ENCODE measurements around the gene HS3ST5. TPM values are rescaled to one million over a fixed set of nuclear protein-coding genes. Genes with fewer than 3 reads are reported as not detected.

The HS3ST5 gene, protein sequence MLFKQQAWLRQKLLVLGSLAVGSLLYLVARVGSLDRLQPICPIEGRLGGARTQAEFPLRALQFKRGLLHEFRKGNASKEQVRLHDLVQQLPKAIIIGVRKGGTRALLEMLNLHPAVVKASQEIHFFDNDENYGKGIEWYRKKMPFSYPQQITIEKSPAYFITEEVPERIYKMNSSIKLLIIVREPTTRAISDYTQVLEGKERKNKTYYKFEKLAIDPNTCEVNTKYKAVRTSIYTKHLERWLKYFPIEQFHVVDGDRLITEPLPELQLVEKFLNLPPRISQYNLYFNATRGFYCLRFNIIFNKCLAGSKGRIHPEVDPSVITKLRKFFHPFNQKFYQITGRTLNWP
- total RNA-seq: not detected in 2 replicates

- intact Hi-C loops (cut with micrococcal nuclease): no loop called here
These were observed at the start of gene HS3ST5 for GRCh38 chr6:114342826-114343781. Gene HS3ST5 (minus strand): TSS chr6:114343023. CDS start chr6:114062845, 280,178 bp downstream.

GRCh38 chr6:114390176-114390575, 47.4 kb upstream of the HS3ST5 start:
- intact Hi-C loops (cut with micrococcal nuclease): no loop called here

GRCh38 chr6:114389111-114389510, 46.3 kb upstream of the HS3ST5 start:
- intact Hi-C loops (cut with micrococcal nuclease): no loop called here

- intact Hi-C loops (cut with micrococcal nuclease): no loop called here
These were observed 39.6 kb upstream of the HS3ST5 start for GRCh38 chr6:114382406-114382805.

- intact Hi-C loops (cut with micrococcal nuclease): no loop called here
These were observed 35.1 kb upstream of the HS3ST5 start for GRCh38 chr6:114377881-114378280.

GRCh38 chr6:114376611-114377175, 33.9 kb upstream of the HS3ST5 start:
- intact Hi-C loops (cut with micrococcal nuclease): no loop called here

DNA sequence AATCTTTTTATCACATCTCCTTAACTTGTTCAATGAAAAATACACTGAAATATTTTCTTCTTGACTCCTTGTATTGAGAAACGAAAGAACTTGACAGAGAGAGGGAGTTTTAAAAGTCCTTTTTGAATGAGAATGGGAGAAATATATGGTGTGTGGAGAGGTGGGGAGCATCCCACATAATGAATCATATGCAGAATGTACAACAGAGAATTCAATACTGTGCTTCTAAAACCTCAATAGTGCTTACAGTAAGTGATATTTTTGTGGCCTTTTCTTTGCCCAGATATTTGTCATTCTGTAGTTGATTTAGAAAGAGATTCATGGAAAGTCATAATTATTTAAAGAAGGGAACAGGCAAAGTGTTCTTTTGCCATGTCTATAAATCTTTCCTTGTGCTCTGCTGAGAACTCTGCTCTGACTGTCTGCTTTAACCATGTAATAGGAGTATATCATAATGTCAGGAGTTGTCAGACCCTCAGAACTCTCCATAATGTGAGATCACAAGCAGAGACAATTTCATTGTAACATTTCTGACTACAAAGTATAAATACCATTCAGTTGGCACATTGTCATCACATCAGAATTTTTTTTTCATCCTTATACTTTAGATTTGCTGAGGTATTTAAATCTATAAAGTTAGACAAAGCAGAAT, 32.8 kb upstream of the HS3ST5 start:
- intact Hi-C loops (cut with micrococcal nuclease): no loop called here

GRCh38 chr6:114367315-114367961, 24.6 kb upstream of the HS3ST5 start:
- intact Hi-C loops (cut with micrococcal nuclease): no loop called here

DNA sequence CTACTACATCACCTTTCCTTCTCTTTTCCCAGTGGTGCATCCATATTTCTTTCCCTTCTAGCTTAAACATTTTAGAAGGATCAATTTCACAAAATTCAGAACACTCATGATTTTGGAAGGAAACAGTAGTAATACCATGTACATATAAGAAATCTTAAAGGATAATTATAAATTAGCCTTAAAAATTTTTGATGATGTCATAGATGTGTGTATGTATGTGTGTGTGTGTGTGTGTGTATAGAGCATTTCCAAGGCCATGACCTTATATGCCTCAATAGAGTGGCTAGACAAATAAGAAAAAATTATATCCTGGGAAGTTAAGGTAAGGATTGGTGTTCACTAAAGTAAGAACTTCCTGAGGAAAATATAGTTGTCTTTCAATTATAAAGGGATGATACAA, 24.1 kb upstream of the HS3ST5 start:
- intact Hi-C loops (cut with micrococcal nuclease): no loop called here

DNA sequence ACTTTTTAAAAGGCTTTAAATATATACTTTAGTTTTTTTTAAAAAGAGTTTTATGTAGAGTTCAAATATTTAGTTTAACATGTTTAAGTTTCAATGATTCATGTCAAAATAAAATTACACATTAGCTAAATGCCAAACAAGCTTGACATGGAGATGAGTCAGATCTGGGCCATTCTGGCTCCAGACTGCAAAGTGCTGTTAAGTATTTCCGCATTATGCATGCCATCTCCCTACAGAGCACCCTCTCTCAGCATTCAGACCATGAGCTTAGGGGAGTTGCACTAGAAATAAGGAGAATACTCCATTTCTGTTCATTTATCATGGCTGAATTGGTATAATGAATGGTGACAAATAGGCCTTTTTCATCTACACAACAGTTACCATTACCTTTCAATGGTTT, 21.5 kb upstream of the HS3ST5 start:
- intact Hi-C loops (cut with micrococcal nuclease): no loop called here

- intact Hi-C loops (cut with micrococcal nuclease): no loop called here
These were observed 20.1 kb upstream of the HS3ST5 start for GRCh38 chr6:114362957-114363356.

DNA sequence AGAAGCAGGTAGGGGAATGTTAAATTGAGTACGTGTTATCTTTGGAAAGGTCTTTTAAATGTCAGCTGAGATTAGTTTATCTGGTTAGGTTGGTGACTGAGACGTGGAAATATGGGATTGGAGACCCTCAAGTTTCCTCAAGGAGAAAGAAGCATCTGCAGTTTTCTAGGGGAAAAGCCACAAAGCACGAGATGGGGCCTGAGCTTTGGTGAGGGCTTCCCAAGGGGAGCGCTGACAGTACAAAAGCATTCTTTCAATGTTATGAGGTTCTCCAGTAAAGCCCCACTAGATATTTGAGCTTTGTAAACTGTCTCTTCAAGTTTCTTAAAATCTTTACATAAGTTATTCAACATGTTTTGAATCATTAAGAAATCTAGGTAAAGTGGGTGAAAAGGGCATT, 19.6 kb upstream of the HS3ST5 start:
- intact Hi-C loops (cut with micrococcal nuclease): no loop called here

GRCh38 chr6:114361036-114361435, 18.2 kb upstream of the HS3ST5 start:
- intact Hi-C loops (cut with micrococcal nuclease): no loop called here

GRCh38 chr6:114355300-114355699, 12.5 kb upstream of the HS3ST5 start:
- intact Hi-C loops (cut with micrococcal nuclease): no loop called here

GRCh38 chr6:114354482-114354881, 11.7 kb upstream of the HS3ST5 start:
- intact Hi-C loops (cut with micrococcal nuclease): no loop called here

DNA sequence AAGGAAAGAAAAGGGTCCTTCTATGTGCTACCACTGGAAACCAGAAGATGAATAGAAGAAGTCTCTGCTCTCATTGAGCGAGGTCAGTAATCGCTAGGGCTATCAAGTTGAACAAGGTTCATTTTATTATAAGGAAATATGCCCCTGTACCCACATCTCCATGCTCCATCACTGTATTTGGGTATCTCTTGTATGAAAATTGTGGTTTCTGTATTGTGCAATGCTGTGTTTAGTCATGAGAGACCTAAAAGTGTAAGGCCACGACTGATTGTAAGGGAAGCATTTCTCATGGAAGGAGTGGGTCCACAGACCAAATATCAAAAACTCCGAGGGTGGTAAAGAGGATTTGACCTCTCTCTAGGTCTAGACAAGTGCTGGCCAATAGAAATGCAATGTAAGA, 3.6 kb upstream of the HS3ST5 start:
- intact Hi-C loops (cut with micrococcal nuclease): no loop called here

DNA sequence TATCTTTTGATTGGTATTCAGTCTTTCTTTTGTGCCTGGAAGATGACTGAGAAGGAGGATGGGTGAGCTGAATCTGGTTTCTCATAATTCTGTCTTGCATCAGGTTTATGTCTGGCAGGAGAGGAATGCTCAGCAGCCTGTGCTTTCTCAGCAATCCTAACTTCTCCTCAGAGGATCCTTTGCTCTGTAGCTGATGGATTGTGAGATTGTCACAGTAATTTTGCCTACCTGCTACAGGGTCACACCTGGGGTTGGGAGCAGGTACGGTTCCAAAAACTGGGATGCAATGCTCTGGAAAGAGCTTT, 2.1 kb upstream of the HS3ST5 start:
- intact Hi-C loops (cut with micrococcal nuclease): no loop called here

DNA sequence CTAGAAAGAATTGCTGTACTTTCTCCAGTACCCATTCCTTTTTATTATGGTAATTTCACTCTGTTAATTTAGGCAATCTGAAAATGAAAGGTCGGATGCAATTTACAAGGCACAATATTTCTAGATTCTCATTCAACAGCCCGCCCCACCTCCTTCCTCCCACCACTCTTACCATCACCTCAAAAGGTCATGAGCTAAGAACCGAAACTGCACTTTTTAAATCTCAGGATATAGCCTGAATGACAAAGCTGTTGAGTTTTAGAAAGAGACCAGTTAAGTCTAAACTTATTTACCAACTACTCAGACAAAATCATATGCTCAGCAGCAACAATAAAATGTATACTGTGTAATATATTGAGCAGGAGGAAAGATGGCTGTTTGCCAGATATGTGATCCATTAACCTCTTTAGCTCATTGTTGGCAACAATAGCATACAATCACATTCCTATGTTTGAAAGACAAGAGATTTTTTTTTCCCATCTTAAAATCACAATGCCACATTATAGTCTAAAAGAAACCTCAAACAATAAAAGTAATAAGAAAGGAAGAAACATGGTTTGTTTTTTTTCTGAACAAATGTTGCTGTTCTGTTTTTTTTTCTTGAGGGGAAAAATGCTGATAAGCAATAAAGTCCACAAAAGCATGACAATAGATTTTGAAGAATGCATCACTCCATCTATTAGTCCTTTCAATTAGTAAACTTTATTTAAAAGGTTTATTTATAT, 1.6 kb upstream of the HS3ST5 start:
- intact Hi-C loops (cut with micrococcal nuclease): no loop called here

DNA sequence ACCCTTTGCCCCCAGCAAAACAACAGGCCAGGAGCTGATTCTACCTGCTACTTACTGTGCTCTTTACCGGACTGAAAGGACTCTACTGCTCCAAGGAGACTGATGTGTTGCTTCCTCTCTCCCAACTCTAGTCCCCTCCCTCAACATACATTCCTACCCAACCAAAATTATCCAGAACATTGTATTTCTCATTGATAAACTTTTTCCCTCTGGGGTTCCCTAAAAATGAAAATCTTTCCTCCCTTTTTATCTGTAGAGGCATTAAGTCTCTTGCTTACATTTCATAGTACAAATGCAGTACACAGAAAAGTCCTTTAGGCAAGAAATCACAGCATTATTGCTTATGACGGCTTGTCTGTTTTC, 940 bp upstream of the HS3ST5 start:
- intact Hi-C loops (cut with micrococcal nuclease): no loop called here

- intact Hi-C loops (cut with micrococcal nuclease): no loop called here
These were observed 567 bp downstream of the HS3ST5 start for GRCh38 chr6:114342086-114342825.

All from T-helper 2 cell treated with Interferon-gamma antibody and Interleukin-4, amounts not matched to agents 100 ng/mL and 5 ng/mL, for 36 hours (primary cell).